Mononuclear cell (primary cell): ENCODE data around the gene EXOSC6. TPM values are rescaled to one million over a fixed set of nuclear protein-coding genes. Genes with fewer than 3 reads are reported as not detected.
"Not testable (repeated sequence)": the region's sequence is repeated elsewhere in the genome, so short reads cannot be mapped to it uniquely, and the experiment has no call there.

Experiments used
- H3K27me3 ChIP-seq: 2 replicates; pipeline ENCODE4 v1.6.0; 2011; ENCODE audit warnings: low read length, control low read depth; ENCODE audit not compliant: insufficient read depth
- H3K4me1 ChIP-seq: 2 replicates; pipeline ENCODE4 v1.5.1; 2011; ENCODE audit warnings: mild to moderate bottlenecking, low read length, control low read depth; ENCODE audit not compliant: insufficient read depth
- H3K4me3 ChIP-seq: 2 replicates; pipeline ENCODE4 v1.5.1; 2011; ENCODE audit warnings: mild to moderate bottlenecking, low read length, moderate library complexity
- H3K9me3 ChIP-seq: 2 replicates; pipeline ENCODE4 v1.5.1; 2011; ENCODE audit warnings: low read depth, mild to moderate bottlenecking, control low read depth, low read length
- total RNA-seq: library from RNA; depleted of rRNA; stranded (reverse); fragments of >200 nt; gene quantifications from one replicate; pipeline ENCODE4 v1.2.3, GENCODE V29; 2012

The EXOSC6 gene
- total RNA-seq, 1 donor, result 37.4 TPM

- H3K9me3 ChIP-seq, H3K27me3 ChIP-seq, H3K4me1 ChIP-seq, H3K4me3 ChIP-seq: not testable (repeated sequence)
These were observed 25.7 kb downstream of the EXOSC6 start for GRCh38 chr16:70226024-70226423.

DNA sequence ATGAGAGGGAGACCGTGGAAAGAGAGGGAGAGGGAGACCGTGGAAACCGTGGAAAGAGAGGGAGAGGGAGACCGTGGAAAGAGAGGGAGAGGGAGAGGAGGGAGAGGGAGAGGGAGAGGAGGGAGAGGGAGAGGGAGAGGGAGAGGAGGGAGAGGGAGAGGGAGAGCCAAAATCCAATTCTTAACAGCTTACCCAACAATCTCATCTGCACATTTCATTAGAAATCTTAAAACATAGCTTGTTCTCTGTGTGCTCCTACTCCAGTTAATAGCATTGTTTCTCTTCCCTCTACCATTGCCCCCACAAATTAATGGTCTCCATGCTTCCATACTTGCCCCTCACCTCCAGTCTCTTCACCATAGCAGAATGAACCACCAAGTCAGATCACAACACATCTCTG lies 26.3 kb downstream of the EXOSC6 start:
- H3K27me3 ChIP-seq, H3K4me3 ChIP-seq, H3K9me3 ChIP-seq, H3K4me1 ChIP-seq: not testable (repeated sequence)

DNA sequence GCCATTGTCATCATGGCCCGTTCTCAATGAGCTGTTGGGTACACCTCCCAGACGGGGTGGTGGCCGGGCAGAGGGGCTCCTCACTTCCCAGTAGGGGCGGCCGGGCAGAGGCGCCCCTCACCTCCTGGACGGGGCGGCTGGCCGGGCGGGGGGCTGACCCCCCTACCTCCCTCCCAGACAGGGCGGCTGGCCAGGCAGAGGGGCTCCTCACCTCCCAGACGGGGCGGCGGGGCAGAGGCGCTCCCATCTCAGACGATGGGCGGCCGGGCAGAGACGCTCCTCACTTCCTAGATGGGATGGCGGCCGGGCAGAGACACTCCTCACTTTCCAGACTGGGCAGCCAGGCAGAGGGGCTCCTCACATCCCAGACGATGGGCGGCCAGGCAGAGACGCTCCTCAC lies 27.1 kb downstream of the EXOSC6 start:
- not testable (repeated sequence) for H3K27me3 ChIP-seq, H3K4me1 ChIP-seq, H3K9me3 ChIP-seq, H3K4me3 ChIP-seq

GRCh38 chr16:70223971-70224513 lies 27.7 kb downstream of the EXOSC6 start:
- H3K4me3 ChIP-seq, H3K9me3 ChIP-seq, H3K4me1 ChIP-seq, H3K27me3 ChIP-seq: not testable (repeated sequence)

DNA sequence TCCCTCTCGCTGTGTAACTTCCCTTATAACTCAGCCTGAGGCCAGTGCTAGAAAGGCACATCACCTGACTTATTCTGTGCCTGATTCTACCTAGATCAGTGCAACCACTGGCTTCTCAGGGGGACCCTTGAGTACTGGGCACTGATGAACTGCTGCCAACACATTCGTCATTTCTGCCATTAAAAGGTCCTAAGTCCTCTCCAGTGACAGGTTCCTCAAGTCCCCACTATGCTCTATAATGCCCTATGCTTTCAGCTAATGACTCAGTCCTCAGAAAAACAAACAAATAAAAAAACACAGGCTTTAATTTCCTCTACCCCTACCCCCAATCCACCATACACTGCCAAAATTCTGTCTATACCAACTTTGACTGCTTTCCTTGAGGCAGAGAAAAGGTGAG lies 28.5 kb downstream of the EXOSC6 start:
- H3K27me3 ChIP-seq, H3K9me3 ChIP-seq, H3K4me3 ChIP-seq, H3K4me1 ChIP-seq: not testable (repeated sequence)

DNA sequence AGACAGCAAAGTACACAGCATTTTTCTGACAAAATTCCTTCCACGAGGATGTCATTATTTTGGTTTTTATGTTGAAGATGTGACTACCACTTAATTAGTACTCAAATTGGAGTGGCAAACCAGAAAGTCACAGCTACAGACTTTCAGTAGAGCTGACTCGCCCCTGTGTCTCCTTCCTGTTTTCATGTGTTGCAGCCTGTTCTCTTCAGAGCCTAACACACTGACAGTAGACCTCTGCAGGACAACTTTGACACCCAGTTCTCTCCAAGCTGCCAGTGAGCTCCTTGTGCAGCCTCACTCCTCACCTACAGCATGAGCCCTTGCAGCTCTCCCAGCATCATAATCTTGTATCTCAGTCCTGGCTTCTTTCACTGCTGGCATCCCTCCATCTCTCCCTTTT lies 29.2 kb downstream of the EXOSC6 start:
- H3K4me1 ChIP-seq, H3K27me3 ChIP-seq, H3K9me3 ChIP-seq, H3K4me3 ChIP-seq: not testable (repeated sequence)

DNA sequence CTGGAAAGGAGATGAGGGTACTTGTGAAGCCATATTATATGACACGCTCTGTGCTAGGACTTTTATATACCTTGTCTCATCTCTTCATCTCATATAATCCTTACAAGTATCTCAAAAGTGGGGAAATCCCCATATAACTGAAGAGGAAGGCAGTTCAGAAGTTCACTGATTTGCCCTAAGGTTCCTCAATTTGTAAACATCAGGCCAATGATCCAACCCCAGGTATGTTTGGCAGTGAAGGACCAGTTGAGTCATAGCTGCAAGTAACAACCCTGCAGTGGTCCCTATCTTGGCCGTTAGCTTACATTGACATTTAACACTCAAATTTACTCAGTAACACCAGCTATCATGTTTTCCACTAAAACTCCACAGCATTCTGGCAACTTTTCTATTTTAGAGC lies 33.2 kb downstream of the EXOSC6 start:
- not testable (repeated sequence) for H3K9me3 ChIP-seq, H3K27me3 ChIP-seq, H3K4me3 ChIP-seq, H3K4me1 ChIP-seq

DNA sequence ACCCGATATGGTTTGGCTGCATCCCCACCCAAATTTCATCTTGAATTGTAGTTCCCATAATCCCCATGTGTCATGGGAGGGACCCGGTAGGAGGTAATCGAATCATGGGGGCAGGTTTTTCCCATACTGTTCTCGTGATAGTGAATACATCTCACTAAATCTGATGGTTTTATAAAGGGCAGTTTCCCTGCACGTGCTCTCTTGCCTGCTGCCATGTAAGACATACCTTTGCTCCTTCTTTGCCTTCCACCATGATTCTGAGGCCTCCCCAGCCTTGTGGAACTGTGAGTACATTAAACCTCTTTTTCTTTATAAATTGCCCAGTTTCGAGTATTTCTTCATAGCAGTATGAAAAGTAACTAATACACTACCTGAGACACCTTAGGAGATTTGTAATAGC lies 45.4 kb downstream of the EXOSC6 start:
- H3K4me3 ChIP-seq, H3K9me3 ChIP-seq, H3K4me1 ChIP-seq, H3K27me3 ChIP-seq: not testable (repeated sequence)

DNA sequence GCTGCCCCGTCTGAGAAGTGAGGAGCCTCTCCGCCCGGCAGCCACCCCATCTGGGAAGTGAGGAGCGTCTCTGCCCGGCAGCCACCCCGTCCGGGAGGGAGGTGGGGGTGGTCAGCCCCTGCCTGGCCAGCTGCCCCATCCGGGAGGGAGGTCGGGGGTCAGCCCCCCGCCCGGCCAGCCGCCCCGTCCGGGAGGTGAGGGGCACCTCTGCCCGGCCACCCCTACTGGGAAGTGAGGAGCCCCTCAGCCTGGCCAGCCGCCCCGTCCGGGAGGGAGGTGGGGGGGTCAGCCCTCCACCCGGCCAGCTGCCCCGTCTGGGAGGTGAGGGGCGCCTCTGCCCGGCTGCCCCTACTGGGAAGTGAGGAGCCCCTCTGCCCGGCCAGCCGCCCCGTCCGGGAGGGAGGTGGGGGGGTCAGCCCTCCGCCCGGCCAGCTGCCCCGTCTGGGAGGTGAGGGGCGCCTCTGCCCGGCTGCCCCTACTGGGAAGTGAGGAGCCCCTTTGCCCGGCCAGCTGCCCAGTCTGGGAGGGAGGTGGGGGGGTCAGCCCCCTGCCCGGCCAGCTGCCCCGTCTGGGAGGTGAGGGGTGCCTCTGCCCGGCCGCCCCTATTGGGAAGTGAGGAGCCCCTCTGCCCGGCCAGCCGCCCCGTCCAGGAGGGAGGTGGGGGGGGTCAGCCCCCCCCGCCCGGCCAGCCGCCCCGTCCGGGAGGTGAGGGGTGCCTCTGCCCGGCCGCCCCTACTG lies 46.9 kb downstream of the EXOSC6 start:
- not testable (repeated sequence) for H3K27me3 ChIP-seq, H3K4me3 ChIP-seq, H3K4me1 ChIP-seq, H3K9me3 ChIP-seq

DNA sequence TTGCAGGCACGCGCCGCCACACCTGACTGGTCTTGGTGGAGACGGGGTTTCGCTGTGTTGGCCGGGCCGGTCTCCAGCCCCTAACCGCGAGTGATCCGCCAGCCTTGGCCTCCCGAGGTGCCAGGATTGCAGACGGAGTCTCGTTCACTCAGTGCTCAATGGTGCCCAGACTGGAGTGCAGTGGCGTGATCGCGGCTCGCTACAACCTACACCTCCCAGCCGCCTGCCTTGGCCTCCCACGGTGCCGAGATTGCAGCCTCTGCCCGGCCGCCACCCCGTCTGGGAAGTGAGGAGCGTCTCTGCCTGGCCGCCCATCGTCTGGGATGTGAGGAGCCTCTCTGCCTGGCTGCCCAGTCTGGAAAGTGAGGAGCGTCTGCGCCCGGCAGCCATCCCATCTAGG lies 47.7 kb downstream of the EXOSC6 start:
- H3K4me1 ChIP-seq, H3K9me3 ChIP-seq, H3K4me3 ChIP-seq, H3K27me3 ChIP-seq: not testable (repeated sequence)

GRCh38 chr16:70203508-70203907 lies 48.2 kb downstream of the EXOSC6 start:
- not testable (repeated sequence) for H3K27me3 ChIP-seq, H3K4me1 ChIP-seq, H3K4me3 ChIP-seq, H3K9me3 ChIP-seq

GRCh38 chr16:70200063-70200462 lies 51.7 kb downstream of the EXOSC6 start:
- not testable (repeated sequence) for H3K4me3 ChIP-seq, H3K27me3 ChIP-seq, H3K9me3 ChIP-seq, H3K4me1 ChIP-seq

DNA sequence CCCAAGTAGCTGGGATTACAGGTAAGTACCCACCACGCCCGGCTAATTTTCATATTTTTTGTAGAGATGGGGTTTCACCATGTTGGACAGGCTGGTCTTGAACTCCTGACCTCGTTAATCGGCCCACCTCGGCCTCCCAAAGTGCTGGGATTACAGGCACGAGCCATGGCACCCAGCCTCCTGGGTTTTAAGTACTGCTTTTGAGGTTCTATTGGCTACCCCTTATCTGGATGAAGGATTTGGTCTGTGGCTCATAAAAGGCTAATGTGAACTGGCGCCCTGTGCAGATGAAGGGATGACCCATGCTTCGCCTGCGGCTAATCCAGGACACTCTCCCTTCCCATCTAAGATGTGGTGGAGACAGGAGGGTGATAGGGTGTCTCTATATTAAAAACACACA lies 52.6 kb downstream of the EXOSC6 start:
- H3K4me3 ChIP-seq, H3K4me1 ChIP-seq, H3K27me3 ChIP-seq, H3K9me3 ChIP-seq: not testable (repeated sequence)

GRCh38 chr16:70198666-70199065 lies 53.1 kb downstream of the EXOSC6 start:
- not testable (repeated sequence) for H3K9me3 ChIP-seq, H3K4me3 ChIP-seq, H3K27me3 ChIP-seq, H3K4me1 ChIP-seq

DNA sequence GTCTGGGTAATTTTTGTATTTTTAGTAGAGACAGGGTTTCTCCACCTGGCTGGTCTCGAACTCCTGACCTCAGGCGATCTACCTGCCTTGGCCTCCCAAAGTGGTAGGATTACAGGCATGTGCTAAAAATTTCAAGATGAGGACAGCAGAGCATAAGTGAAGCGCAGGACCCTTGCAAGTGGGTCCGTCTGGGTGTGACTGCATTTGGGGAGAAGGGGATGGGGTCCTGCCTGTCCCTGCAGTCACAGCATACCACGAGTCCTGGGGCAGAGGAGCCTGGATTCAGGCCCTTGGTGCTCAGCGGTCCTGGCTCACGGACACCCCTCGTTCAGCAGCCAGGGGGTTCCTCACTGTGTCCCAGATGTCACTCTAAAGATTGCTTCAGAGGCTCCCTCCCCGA lies 53.5 kb downstream of the EXOSC6 start:
- H3K4me1 ChIP-seq, H3K4me3 ChIP-seq, H3K27me3 ChIP-seq, H3K9me3 ChIP-seq: not testable (repeated sequence)

DNA sequence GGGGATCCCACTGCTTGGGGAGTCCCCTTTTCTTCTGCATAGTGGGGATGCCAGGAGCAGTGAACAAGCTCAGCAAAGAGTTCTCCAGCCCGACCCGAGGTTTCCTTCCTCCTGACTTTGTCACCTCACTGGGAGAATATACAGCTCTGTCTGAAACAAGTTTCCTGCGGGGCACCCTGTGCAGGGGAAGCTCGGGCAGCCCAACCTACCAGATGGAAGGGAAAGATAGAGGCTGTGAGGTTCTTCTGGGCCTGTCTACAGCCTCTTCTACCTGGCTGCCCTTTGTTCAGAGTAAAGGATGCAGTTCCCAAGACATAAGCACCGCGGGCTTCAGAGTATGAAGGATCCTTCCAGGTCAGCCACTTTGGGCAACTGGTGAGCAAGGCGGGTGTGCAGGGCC lies 54.1 kb downstream of the EXOSC6 start:
- H3K4me1 ChIP-seq, H3K9me3 ChIP-seq, H3K27me3 ChIP-seq, H3K4me3 ChIP-seq: not testable (repeated sequence)
